K562 (cell line): Measurements from ENCODE around the gene CCL27. TPM values are rescaled to one million over a fixed set of nuclear protein-coding genes. Genes with fewer than 3 reads are reported as not detected.
A peak's percentile ranks its signal among the peaks of the same experiment; 100 is the strongest.

Experiments
- EP400 ChIP-seq: fragments of 450-650 bp; IDR thresholded peaks from 2 replicates; pipeline ENCODE4 v1.6.1; 2017; ENCODE audit warnings: antibody characterized with exemption, mild to moderate bottlenecking, moderate library complexity
- HMG20A ChIP-seq: fragments of 450-650 bp; formaldehyde crosslinking; conservative IDR thresholded peaks from 2 replicates; pipeline ENCODE4 v1.4.0; 2020; ENCODE audit warnings: mild to moderate bottlenecking, mixed read lengths
- NFE2L1 ChIP-seq: fragments of 450-650 bp; IDR thresholded peaks from 2 replicates; pipeline ENCODE4 v1.6.1; 2016; ENCODE audit warnings: missing genetic modification characterization, low read depth, mild to moderate bottlenecking, missing compliant biosample characterization, moderate library complexity, borderline replicate concordance
- NFIX ChIP-seq: fragments of 250-450 bp; sonication (Bioruptor Pico); IDR thresholded peaks from 2 replicates; pipeline ENCODE4 v1.4.0; 2020; ENCODE audit warnings: low read depth, mild to moderate bottlenecking, moderate library complexity
- NONO ChIP-seq, 2 experiments: fragments of 200-400 bp in 1 of 2; fragments of 450-650 bp in 1 of 2; formaldehyde crosslinking in 1 of 2; IDR thresholded peaks; 2 replicates each; pipeline ENCODE4 v1.6.1; 2017; ENCODE audit warnings: low read depth in 2 of 2, mild to moderate bottlenecking in 2 of 2, moderate library complexity in 2 of 2, low read length in 1 of 2
- PTRF ChIP-seq: fragments of 450-650 bp; IDR thresholded peaks from 2 replicates; pipeline ENCODE4 v1.6.1; 2016; ENCODE audit warnings: mild to moderate bottlenecking, missing genetic modification characterization, missing compliant biosample characterization
- RFX5 ChIP-seq: IDR thresholded peaks from 2 replicates; pipeline ENCODE4 v1.6.1; 2011; ENCODE audit warnings: low read depth, mild to moderate bottlenecking, improper control_type of control experiment, low read length
- SNIP1 ChIP-seq: fragments of 450-650 bp; IDR thresholded peaks from 2 replicates; pipeline ENCODE4 v1.7.1; 2017; ENCODE audit warnings: low read depth, mild to moderate bottlenecking
- ZBTB1 ChIP-seq: sonication (generic); formaldehyde crosslinking; IDR thresholded peaks from 2 replicates; pipeline ENCODE4 v1.8.1; 2023; ENCODE audit warnings: missing genetic modification reagents, low read depth, mild to moderate bottlenecking, borderline replicate concordance
- ZNF354B ChIP-seq: fragments of 250-450 bp; sonication (Bioruptor Pico); IDR thresholded peaks from 2 replicates; pipeline ENCODE4 v1.4.0; 2020
- ZNF431 ChIP-seq: sonication (generic); formaldehyde crosslinking; IDR thresholded peaks from 2 replicates; pipeline ENCODE4 v1.8.0; 2022; ENCODE audit warnings: mild to moderate bottlenecking, missing genetic modification reagents
- ZNF778 ChIP-seq: fragments of 450-650 bp; formaldehyde crosslinking; IDR thresholded peaks from 2 replicates; pipeline ENCODE4 v1.4.0; 2020; ENCODE audit warnings: mild to moderate bottlenecking, moderate library complexity
- ZZZ3 ChIP-seq: fragments of 450-650 bp; IDR thresholded peaks from 2 replicates; pipeline ENCODE4 v1.6.1; 2016; ENCODE audit warnings: antibody characterized with exemption, mild to moderate bottlenecking, moderate library complexity
- polyA plus RNA-seq, 8 experiments: library from polyadenylated mRNA; depleted of rRNA in 4 of 8; stranded (reverse) in 5 of 8; unstranded in 3 of 8; fragments of >200 nt; fragmentation: Nextera tagmentation in 2 of 8; fragmentation: Illumina TruSeq in 1 of 8; extraction: Ambion mirVana in 2 of 8; extraction: Trizol in 1 of 8; gene quantifications; 2 replicates each; pipeline versions ENCODE4 v1.2.1 to v1.2.3, GENCODE V29; 2011 to 2014; ENCODE audit warnings: inconsistent platforms in 1 of 8, missing spikeins in 1 of 8
- total RNA-seq, 7 experiments: library from RNA; depleted of rRNA in 6 of 7; stranded (reverse); fragments of >200 nt in 6 of 7; fragmentation: Illumina TruSeq in 2 of 7; extraction: Trizol in 2 of 7; gene quantifications; 2 replicates each; pipeline versions ENCODE4 v1.2.1 to v1.2.3, GENCODE V29; 2011 to 2021; ENCODE audit warnings: low replicate concordance in 1 of 7
- TF ChIP-seq, protein P1 (sequence below): fragments of 450-650 bp; IDR thresholded peaks from 2 replicates; pipeline ENCODE4 v1.6.1; 2016; ENCODE audit warnings: mild to moderate bottlenecking, moderate library complexity
- TF ChIP-seq, protein P2 (sequence below): sonication (generic); formaldehyde crosslinking; IDR thresholded peaks from 2 replicates; pipeline ENCODE4 v1.8.0; 2022; ENCODE audit warnings: mild to moderate bottlenecking, missing genetic modification reagents

CCL27 gene
- total and polyA plus RNA-seq, 9 of the 15 experiments (the other 6 are each of a cell fraction or from before 2014, with no cell fraction given): 0.10 to 0.53 (median 0.27) TPM; not detected in 5

DNA sequence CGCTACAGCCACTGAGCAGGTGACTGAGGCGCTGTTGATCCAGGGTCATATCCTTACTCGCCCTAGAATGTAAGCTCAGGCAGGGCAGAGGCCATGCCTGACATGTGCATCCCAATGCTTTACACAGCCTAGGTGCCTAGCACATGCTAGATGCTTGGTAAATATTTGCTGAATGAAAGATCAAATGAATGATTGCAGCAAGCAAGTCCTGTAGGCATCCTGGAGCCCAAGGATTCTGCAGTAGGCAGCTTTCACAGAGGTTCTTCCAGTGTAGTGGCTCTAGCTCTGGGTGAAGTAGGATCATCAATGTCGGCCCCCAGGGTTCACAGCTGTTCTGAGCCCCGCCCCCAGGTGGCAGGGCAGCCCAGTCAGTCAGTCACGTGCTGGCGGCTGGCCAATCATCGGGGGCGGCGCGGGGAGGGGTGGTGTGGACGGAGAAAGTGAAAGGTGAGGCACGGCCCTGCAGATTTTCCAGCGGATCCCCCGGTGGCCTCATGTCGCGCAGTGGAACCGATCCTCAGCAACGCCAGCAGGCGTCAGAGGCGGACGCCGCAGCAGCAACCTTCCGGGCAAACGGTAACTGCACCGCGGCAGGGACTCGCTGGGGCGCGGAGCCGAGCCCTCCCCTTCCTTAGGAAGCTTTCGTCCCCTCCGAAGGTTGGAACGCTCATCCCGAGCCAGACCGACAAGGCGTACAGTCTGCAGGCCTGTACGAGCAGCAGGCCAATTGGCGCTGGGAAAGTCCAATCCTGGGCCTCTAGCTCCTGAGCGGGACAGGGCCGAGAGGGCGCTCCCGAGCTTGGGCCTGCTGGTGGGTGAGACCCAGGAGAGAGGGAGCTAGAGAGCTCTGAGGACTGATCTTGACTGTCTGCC, 16.0 kb downstream of the CCL27 start, which contains the start of gene GALT (continued):
- TF ChIP-seq, protein P1, sequence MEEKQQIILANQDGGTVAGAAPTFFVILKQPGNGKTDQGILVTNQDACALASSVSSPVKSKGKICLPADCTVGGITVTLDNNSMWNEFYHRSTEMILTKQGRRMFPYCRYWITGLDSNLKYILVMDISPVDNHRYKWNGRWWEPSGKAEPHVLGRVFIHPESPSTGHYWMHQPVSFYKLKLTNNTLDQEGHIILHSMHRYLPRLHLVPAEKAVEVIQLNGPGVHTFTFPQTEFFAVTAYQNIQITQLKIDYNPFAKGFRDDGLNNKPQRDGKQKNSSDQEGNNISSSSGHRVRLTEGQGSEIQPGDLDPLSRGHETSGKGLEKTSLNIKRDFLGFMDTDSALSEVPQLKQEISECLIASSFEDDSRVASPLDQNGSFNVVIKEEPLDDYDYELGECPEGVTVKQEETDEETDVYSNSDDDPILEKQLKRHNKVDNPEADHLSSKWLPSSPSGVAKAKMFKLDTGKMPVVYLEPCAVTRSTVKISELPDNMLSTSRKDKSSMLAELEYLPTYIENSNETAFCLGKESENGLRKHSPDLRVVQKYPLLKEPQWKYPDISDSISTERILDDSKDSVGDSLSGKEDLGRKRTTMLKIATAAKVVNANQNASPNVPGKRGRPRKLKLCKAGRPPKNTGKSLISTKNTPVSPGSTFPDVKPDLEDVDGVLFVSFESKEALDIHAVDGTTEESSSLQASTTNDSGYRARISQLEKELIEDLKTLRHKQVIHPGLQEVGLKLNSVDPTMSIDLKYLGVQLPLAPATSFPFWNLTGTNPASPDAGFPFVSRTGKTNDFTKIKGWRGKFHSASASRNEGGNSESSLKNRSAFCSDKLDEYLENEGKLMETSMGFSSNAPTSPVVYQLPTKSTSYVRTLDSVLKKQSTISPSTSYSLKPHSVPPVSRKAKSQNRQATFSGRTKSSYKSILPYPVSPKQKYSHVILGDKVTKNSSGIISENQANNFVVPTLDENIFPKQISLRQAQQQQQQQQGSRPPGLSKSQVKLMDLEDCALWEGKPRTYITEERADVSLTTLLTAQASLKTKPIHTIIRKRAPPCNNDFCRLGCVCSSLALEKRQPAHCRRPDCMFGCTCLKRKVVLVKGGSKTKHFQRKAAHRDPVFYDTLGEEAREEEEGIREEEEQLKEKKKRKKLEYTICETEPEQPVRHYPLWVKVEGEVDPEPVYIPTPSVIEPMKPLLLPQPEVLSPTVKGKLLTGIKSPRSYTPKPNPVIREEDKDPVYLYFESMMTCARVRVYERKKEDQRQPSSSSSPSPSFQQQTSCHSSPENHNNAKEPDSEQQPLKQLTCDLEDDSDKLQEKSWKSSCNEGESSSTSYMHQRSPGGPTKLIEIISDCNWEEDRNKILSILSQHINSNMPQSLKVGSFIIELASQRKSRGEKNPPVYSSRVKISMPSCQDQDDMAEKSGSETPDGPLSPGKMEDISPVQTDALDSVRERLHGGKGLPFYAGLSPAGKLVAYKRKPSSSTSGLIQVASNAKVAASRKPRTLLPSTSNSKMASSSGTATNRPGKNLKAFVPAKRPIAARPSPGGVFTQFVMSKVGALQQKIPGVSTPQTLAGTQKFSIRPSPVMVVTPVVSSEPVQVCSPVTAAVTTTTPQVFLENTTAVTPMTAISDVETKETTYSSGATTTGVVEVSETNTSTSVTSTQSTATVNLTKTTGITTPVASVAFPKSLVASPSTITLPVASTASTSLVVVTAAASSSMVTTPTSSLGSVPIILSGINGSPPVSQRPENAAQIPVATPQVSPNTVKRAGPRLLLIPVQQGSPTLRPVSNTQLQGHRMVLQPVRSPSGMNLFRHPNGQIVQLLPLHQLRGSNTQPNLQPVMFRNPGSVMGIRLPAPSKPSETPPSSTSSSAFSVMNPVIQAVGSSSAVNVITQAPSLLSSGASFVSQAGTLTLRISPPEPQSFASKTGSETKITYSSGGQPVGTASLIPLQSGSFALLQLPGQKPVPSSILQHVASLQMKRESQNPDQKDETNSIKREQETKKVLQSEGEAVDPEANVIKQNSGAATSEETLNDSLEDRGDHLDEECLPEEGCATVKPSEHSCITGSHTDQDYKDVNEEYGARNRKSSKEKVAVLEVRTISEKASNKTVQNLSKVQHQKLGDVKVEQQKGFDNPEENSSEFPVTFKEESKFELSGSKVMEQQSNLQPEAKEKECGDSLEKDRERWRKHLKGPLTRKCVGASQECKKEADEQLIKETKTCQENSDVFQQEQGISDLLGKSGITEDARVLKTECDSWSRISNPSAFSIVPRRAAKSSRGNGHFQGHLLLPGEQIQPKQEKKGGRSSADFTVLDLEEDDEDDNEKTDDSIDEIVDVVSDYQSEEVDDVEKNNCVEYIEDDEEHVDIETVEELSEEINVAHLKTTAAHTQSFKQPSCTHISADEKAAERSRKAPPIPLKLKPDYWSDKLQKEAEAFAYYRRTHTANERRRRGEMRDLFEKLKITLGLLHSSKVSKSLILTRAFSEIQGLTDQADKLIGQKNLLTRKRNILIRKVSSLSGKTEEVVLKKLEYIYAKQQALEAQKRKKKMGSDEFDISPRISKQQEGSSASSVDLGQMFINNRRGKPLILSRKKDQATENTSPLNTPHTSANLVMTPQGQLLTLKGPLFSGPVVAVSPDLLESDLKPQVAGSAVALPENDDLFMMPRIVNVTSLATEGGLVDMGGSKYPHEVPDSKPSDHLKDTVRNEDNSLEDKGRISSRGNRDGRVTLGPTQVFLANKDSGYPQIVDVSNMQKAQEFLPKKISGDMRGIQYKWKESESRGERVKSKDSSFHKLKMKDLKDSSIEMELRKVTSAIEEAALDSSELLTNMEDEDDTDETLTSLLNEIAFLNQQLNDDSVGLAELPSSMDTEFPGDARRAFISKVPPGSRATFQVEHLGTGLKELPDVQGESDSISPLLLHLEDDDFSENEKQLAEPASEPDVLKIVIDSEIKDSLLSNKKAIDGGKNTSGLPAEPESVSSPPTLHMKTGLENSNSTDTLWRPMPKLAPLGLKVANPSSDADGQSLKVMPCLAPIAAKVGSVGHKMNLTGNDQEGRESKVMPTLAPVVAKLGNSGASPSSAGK: peak; percentile 63
- TF ChIP-seq SNIP1 (no peak), NONO (IDR thresholded peaks at IDR 0.05; ENCODE audit: low read depth in 2 of 2, low read length in 1 of 2) (no peak), ZZZ3 (no peak), HMG20A (CRISPR knock-in tag) (no peak), ZNF778 (CRISPR knock-in tag) (no peak), ZNF431 (CRISPR knock-in tag) (no peak), ZNF354B (CRISPR knock-in tag) (no peak), NFIX (no peak), ZBTB1 (CRISPR knock-in tag) (no peak), NFE2L1 (no peak), PTRF (tag) (no peak), EP400 (peak; percentile 59; the same call in 1 of the 2 replicates), RFX5 (no peak)
- TF ChIP-seq, protein P2, sequence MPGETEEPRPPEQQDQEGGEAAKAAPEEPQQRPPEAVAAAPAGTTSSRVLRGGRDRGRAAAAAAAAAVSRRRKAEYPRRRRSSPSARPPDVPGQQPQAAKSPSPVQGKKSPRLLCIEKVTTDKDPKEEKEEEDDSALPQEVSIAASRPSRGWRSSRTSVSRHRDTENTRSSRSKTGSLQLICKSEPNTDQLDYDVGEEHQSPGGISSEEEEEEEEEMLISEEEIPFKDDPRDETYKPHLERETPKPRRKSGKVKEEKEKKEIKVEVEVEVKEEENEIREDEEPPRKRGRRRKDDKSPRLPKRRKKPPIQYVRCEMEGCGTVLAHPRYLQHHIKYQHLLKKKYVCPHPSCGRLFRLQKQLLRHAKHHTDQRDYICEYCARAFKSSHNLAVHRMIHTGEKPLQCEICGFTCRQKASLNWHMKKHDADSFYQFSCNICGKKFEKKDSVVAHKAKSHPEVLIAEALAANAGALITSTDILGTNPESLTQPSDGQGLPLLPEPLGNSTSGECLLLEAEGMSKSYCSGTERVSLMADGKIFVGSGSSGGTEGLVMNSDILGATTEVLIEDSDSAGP (CRISPR knock-in tag): peak; percentile 65; the same call in 1 of the 2 replicates
